ENCODE results near the gene FBXW4.
"Not testable (repeated sequence)": the region's sequence is repeated elsewhere in the genome, so short reads cannot be mapped to it uniquely, and the experiment has no call there.

Gene FBXW4

GRCh38 chr10:101645659-101646058, 49.3 kb downstream of the FBXW4 start:
- no peak for DNase-seq
- H3K4me3 ChIP-seq (ENCODE audit: insufficient read depth, low read depth, low read length, poor library complexity, severe bottlenecking), result no peak overlapping the region
- H3K9me3 ChIP-seq (ENCODE audit: control insufficient read depth, low read length), result no peaks in the 10 kb centered on the region
- H3K27me3 ChIP-seq (replicated peaks; ENCODE audit: control insufficient read depth, insufficient read depth, low read length, poor library complexity, severe bottlenecking), result no peaks in the 10 kb centered on the region
- H3K36me3 ChIP-seq (ENCODE audit: control insufficient read depth, insufficient read depth, low read length), result peaks cover 32% of the 10 kb centered on the region
- H3K4me1 ChIP-seq (ENCODE audit: control insufficient read depth, insufficient read depth, low read length, poor library complexity, severe bottlenecking), result no peaks in the 10 kb centered on the region
- no peak overlapping the region for H3K27ac ChIP-seq (ENCODE audit: insufficient read depth, low read length, poor library complexity, severe bottlenecking)

- Histone ChIP-seq H3K4me3 (ENCODE audit: insufficient read depth, low read depth, low read length, poor library complexity, severe bottlenecking) (no peak overlapping the region), H3K36me3 (ENCODE audit: control insufficient read depth, insufficient read depth, low read length) (peaks cover 22% of the 10 kb centered on the region), H3K27ac (ENCODE audit: insufficient read depth, low read length, poor library complexity, severe bottlenecking) (no peak overlapping the region), H3K27me3 (replicated peaks; ENCODE audit: control insufficient read depth, insufficient read depth, low read length, poor library complexity, severe bottlenecking) (no peaks in the 10 kb centered on the region), H3K4me1 (ENCODE audit: control insufficient read depth, insufficient read depth, low read length, poor library complexity, severe bottlenecking) (no peaks in the 10 kb centered on the region), H3K9me3 (ENCODE audit: control insufficient read depth, low read length) (no peaks in the 10 kb centered on the region)
- no peak for DNase-seq
Measured at GRCh38 chr10:101644002-101644401, 51.0 kb downstream of the FBXW4 start.

GRCh38 chr10:101643546-101643945, 51.4 kb downstream of the FBXW4 start:
- H3K27ac ChIP-seq (ENCODE audit: insufficient read depth, low read length, poor library complexity, severe bottlenecking), result no peak overlapping the region
- no peak overlapping the region for H3K4me3 ChIP-seq (ENCODE audit: insufficient read depth, low read depth, low read length, poor library complexity, severe bottlenecking)
- no peaks in the 10 kb centered on the region for H3K9me3 ChIP-seq (ENCODE audit: control insufficient read depth, low read length)
- DNase-seq, result no peak
- peaks cover 18% of the 10 kb centered on the region for H3K36me3 ChIP-seq (ENCODE audit: control insufficient read depth, insufficient read depth, low read length)
- no peaks in the 10 kb centered on the region for H3K4me1 ChIP-seq (ENCODE audit: control insufficient read depth, insufficient read depth, low read length, poor library complexity, severe bottlenecking)
- H3K27me3 ChIP-seq (replicated peaks; ENCODE audit: control insufficient read depth, insufficient read depth, low read length, poor library complexity, severe bottlenecking), result no peaks in the 10 kb centered on the region

GRCh38 chr10:101639141-101639900, 55.6 kb downstream of the FBXW4 start:
- no peak for DNase-seq
- Histone ChIP-seq H3K27ac (ENCODE audit: insufficient read depth, low read length, poor library complexity, severe bottlenecking) (no peak overlapping the region), H3K9me3 (ENCODE audit: control insufficient read depth, low read length) (no peaks in the 10 kb centered on the region), H3K4me3 (ENCODE audit: insufficient read depth, low read depth, low read length, poor library complexity, severe bottlenecking) (no peak overlapping the region), H3K27me3 (replicated peaks; ENCODE audit: control insufficient read depth, insufficient read depth, low read length, poor library complexity, severe bottlenecking) (no peaks in the 10 kb centered on the region), H3K36me3 (ENCODE audit: control insufficient read depth, insufficient read depth, low read length) (peaks cover 14% of the 10 kb centered on the region), H3K4me1 (ENCODE audit: control insufficient read depth, insufficient read depth, low read length, poor library complexity, severe bottlenecking) (no peaks in the 10 kb centered on the region)

- not testable (repeated sequence) for H3K9me3 ChIP-seq (ENCODE audit: control insufficient read depth, low read length); H3K4me3 ChIP-seq (ENCODE audit: insufficient read depth, low read depth, low read length, poor library complexity, severe bottlenecking); H3K27ac ChIP-seq (ENCODE audit: insufficient read depth, low read length, poor library complexity, severe bottlenecking); H3K27me3 ChIP-seq (replicated peaks; ENCODE audit: control insufficient read depth, insufficient read depth, low read length, poor library complexity, severe bottlenecking); H3K4me1 ChIP-seq (ENCODE audit: control insufficient read depth, insufficient read depth, low read length, poor library complexity, severe bottlenecking); DNase-seq
- H3K36me3 ChIP-seq (ENCODE audit: control insufficient read depth, insufficient read depth, low read length), result peaks cover 18% of the 10 kb centered on the region
Measured at GRCh38 chr10:101633510-101633909, 61.5 kb downstream of the FBXW4 start.

GRCh38 chr10:101631821-101632475, 63.0 kb downstream of the FBXW4 start:
- DNase-seq, result no peak

GRCh38 chr10:101630633-101630920, 64.4 kb downstream of the FBXW4 start:
- Histone ChIP-seq H3K9me3 (ENCODE audit: control insufficient read depth, low read length) (no peaks in the 10 kb centered on the region), H3K4me3 (ENCODE audit: insufficient read depth, low read depth, low read length, poor library complexity, severe bottlenecking) (no peak overlapping the region), H3K36me3 (ENCODE audit: control insufficient read depth, insufficient read depth, low read length) (peaks cover 14% of the 10 kb centered on the region), H3K27ac (ENCODE audit: insufficient read depth, low read length, poor library complexity, severe bottlenecking) (no peak overlapping the region), H3K4me1 (ENCODE audit: control insufficient read depth, insufficient read depth, low read length, poor library complexity, severe bottlenecking) (no peaks in the 10 kb centered on the region), H3K27me3 (replicated peaks; ENCODE audit: control insufficient read depth, insufficient read depth, low read length, poor library complexity, severe bottlenecking) (no peaks in the 10 kb centered on the region)
- no peak for DNase-seq

More at GRCh38 chr10:101631821-101632475, 63.0 kb downstream of the FBXW4 start:
- no peaks in the 10 kb centered on the region for H3K27me3 ChIP-seq (replicated peaks; ENCODE audit: control insufficient read depth, insufficient read depth, low read length, poor library complexity, severe bottlenecking)
- peaks cover 12% of the 10 kb centered on the region for H3K36me3 ChIP-seq (ENCODE audit: control insufficient read depth, insufficient read depth, low read length)
- no peak overlapping the region for H3K4me3 ChIP-seq (ENCODE audit: insufficient read depth, low read depth, low read length, poor library complexity, severe bottlenecking)
- no peaks in the 10 kb centered on the region for H3K4me1 ChIP-seq (ENCODE audit: control insufficient read depth, insufficient read depth, low read length, poor library complexity, severe bottlenecking)
- no peaks in the 10 kb centered on the region for H3K9me3 ChIP-seq (ENCODE audit: control insufficient read depth, low read length)
- H3K27ac ChIP-seq (ENCODE audit: insufficient read depth, low read length, poor library complexity, severe bottlenecking), result no peak overlapping the region

- Histone ChIP-seq H3K27me3 (replicated peaks; ENCODE audit: control insufficient read depth, insufficient read depth, low read length, poor library complexity, severe bottlenecking) (no peaks in the 10 kb centered on the region), H3K36me3 (ENCODE audit: control insufficient read depth, insufficient read depth, low read length) (peaks cover 19% of the 10 kb centered on the region), H3K27ac (ENCODE audit: insufficient read depth, low read length, poor library complexity, severe bottlenecking) (no peak overlapping the region), H3K4me1 (ENCODE audit: control insufficient read depth, insufficient read depth, low read length, poor library complexity, severe bottlenecking) (no peaks in the 10 kb centered on the region), H3K4me3 (ENCODE audit: insufficient read depth, low read depth, low read length, poor library complexity, severe bottlenecking) (no peak overlapping the region), H3K9me3 (ENCODE audit: control insufficient read depth, low read length) (no peaks in the 10 kb centered on the region)
- DNase-seq, result no peak
Measured at GRCh38 chr10:101629837-101630632, 64.9 kb downstream of the FBXW4 start.

GRCh38 chr10:101625821-101626412, 69.1 kb downstream of the FBXW4 start:
- H3K9me3 ChIP-seq (ENCODE audit: control insufficient read depth, low read length), result no peaks in the 10 kb centered on the region
- no peak overlapping the region for H3K4me3 ChIP-seq (ENCODE audit: insufficient read depth, low read depth, low read length, poor library complexity, severe bottlenecking)
- H3K27me3 ChIP-seq (replicated peaks; ENCODE audit: control insufficient read depth, insufficient read depth, low read length, poor library complexity, severe bottlenecking), result no peaks in the 10 kb centered on the region
- DNase-seq, result no peak
- peaks cover 35% of the 10 kb centered on the region for H3K36me3 ChIP-seq (ENCODE audit: control insufficient read depth, insufficient read depth, low read length)
- no peak overlapping the region for H3K27ac ChIP-seq (ENCODE audit: insufficient read depth, low read length, poor library complexity, severe bottlenecking)
- no peaks in the 10 kb centered on the region for H3K4me1 ChIP-seq (ENCODE audit: control insufficient read depth, insufficient read depth, low read length, poor library complexity, severe bottlenecking)
